ENCODE results near the gene ALDH4A1.

- TF ChIP-seq POLR2A (IDR thresholded peaks at IDR 0.05) (no peak), CTCF (IDR thresholded peaks at IDR 0.05) (no peak), EP300 (IDR thresholded peaks at IDR 0.05) (no peak)
Observed at GRCh38 chr1:18948913-18949685, 46.7 kb upstream of the ALDH4A1 start.

All from ovary (tissue), 3 donors.